ENCODE results near the gene ADARB2.

DNA sequence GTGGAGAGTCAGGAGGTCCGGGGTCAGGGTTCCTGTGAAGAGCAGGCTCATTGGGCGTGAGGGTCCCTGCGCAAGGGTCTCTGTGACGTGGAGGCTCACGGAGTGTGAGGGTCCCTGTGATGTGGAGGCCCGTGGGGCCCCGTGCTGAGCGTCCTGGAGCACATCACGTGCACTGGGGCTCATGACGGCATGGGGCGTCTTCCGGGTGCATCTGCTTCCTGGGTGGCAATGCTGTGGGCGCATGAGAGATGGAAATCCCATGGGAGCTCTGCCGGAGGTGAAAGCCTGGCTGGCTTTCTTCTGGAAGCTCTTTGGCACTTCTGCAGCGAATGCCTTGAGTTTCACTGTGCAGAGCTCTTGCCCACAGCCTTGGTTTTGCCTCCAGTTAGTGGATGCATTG, 609.7 kb downstream of the ADARB2 start:
- TF ChIP-seq, protein P1, sequence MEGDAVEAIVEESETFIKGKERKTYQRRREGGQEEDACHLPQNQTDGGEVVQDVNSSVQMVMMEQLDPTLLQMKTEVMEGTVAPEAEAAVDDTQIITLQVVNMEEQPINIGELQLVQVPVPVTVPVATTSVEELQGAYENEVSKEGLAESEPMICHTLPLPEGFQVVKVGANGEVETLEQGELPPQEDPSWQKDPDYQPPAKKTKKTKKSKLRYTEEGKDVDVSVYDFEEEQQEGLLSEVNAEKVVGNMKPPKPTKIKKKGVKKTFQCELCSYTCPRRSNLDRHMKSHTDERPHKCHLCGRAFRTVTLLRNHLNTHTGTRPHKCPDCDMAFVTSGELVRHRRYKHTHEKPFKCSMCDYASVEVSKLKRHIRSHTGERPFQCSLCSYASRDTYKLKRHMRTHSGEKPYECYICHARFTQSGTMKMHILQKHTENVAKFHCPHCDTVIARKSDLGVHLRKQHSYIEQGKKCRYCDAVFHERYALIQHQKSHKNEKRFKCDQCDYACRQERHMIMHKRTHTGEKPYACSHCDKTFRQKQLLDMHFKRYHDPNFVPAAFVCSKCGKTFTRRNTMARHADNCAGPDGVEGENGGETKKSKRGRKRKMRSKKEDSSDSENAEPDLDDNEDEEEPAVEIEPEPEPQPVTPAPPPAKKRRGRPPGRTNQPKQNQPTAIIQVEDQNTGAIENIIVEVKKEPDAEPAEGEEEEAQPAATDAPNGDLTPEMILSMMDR (IDR thresholded peaks at IDR 0.05): no peak
- TF ChIP-seq RXRA (IDR thresholded peaks at IDR 0.05; ENCODE audit: borderline replicate concordance, low read depth) (no peak), JUND (IDR thresholded peaks at IDR 0.05) (no peak), SIN3A (IDR thresholded peaks at IDR 0.05; ENCODE audit: borderline replicate concordance, low read depth, low read length) (no peak), POLR2AphosphoS5 (IDR thresholded peaks at IDR 0.05; ENCODE audit: low read depth, low read length) (no peak), EP300 (IDR thresholded peaks at IDR 0.05; ENCODE audit: borderline replicate concordance in 1 of 2, low read depth in 1 of 2, low read length in 1 of 2) (no peak), GATA2 (CRISPR knock-in tag; IDR thresholded peaks at IDR 0.05) (no peak), TAF1 (IDR thresholded peaks at IDR 0.05; ENCODE audit: borderline replicate concordance, low read depth, low read length) (no peak), SMC3 (IDR thresholded peaks at IDR 0.05; ENCODE audit: low read depth, low read length) (no peak), TCF12 (IDR thresholded peaks at IDR 0.05) (no peak)
